Aorta (tissue), 5 donors: ENCODE results near the gene DCBLD2. TPM values are rescaled to one million over a fixed set of nuclear protein-coding genes. Genes with fewer than 3 reads are reported as not detected.

ENCODE experiments used
- ATAC-seq: fragments of 200-7000 bp; cut with Tn5 transposase; one replicate; pipeline ENCODE4 v1.9.1; 2022; ENCODE audit warnings: moderate library complexity; ENCODE audit not compliant: low FRiP score
- DNase-seq, 2 donors: peaks; one replicate each; pipeline ENCODE4 v3.0.0-alpha.2; 2020
- H3K27ac ChIP-seq, 2 donors: one replicate each; pipeline ENCODE4 v1.5.1; 2013; ENCODE audit warnings: low read length in 2 of 2, mild to moderate bottlenecking in 2 of 2, moderate library complexity in 2 of 2, control low read depth in 1 of 2, inconsistent platforms in 1 of 2, low read depth in 1 of 2
- H3K27me3 ChIP-seq, 2 donors: one replicate each; pipeline ENCODE4 v1.6.1; 2013; ENCODE audit warnings: control low read depth in 1 of 2, low read length in 1 of 2, mild to moderate bottlenecking in 1 of 2, moderate library complexity in 1 of 2; ENCODE audit not compliant: insufficient read depth in 2 of 2, control insufficient read depth in 1 of 2
- H3K36me3 ChIP-seq, 2 donors: one replicate each; pipeline ENCODE4 v1.6.1; 2013; ENCODE audit warnings: control low read depth in 1 of 2, low read length in 1 of 2, mild to moderate bottlenecking in 1 of 2; ENCODE audit not compliant: insufficient read depth in 2 of 2, control insufficient read depth in 1 of 2
- H3K4me1 ChIP-seq, 2 donors: one replicate each; pipeline ENCODE4 v1.6.1; 2013; ENCODE audit warnings: low read length in 2 of 2, control low read depth in 1 of 2, mild to moderate bottlenecking in 1 of 2, moderate library complexity in 1 of 2; ENCODE audit not compliant: insufficient read depth in 2 of 2, control insufficient read depth in 1 of 2
- H3K4me3 ChIP-seq, 2 donors: one replicate each; pipeline ENCODE4 v1.5.1; 2013; ENCODE audit warnings: low read length in 2 of 2, control low read depth in 1 of 2, mild to moderate bottlenecking in 1 of 2
- H3K9me3 ChIP-seq: one replicate; pipeline ENCODE4 v1.6.1; 2013; ENCODE audit warnings: mild to moderate bottlenecking, low read length; ENCODE audit not compliant: control insufficient read depth
- WGBS, 2 donors: extraction: QIAGEN DNeasy Blood & Tissue Kit; methylation state at CpG; one replicate each; pipeline ENCODE4 v1.1.7; 2013; 5-methylcytosine and 5-hydroxymethylcytosine counted together
- intact Hi-C, 2 donors: fragments of 100-400 bp; cut with DNase I; formaldehyde crosslinking; loops; one replicate each; pipeline versions ENCODE4 v1.14.2 to v1.15.0; 2022
- polyA plus RNA-seq, 2 donors: library from polyadenylated mRNA; stranded (reverse); fragments of 200-250 nt; gene quantifications; one replicate each; pipeline ENCODE4 v1.2.3, GENCODE V29; 2013
- total RNA-seq, 2 donors: library from RNA; stranded (reverse); fragmentation: NEBNext Ultra II Directional; extraction: Animal tissue kit (Norgen Biotek cat#: 25700); gene quantifications; one replicate each; pipeline ENCODE4 v1.2.1, GENCODE V29; 2021
- donor health status: healthy with polysubstance abuse.
- donor health status: Bipolar disorder and iron deficiency.
- donor health status: DM: no; HTN: no; CAD: no.
- donor health status: DM: no; HTN: no; CAD: no.
- donor health status: DM: yes; HTN: yes; CAD: no.

DCBLD2 gene
- total and polyA plus RNA-seq, 4 donors = 4.4 to 36.3 (median 20.7) TPM

- DNase-seq = no peak
- Histone ChIP-seq H3K4me3 (no peak overlapping the region), H3K27ac (no peak overlapping the region), H3K27me3 (no peaks in the 10 kb centered on the region), H3K4me1 (peaks cover 3 to 10% of the 10 kb centered on the region in 2 donors), H3K36me3 (no peaks in the 10 kb centered on the region), H3K9me3 (no peaks in the 10 kb centered on the region)
- WGBS, 2 donors = 45 to 48% methylated on average over 1 of the region's 1 CpG
- ATAC-seq = no peak
- intact Hi-C loops = loop anchor here in 1 of 2 donors (10.0 kb wide), 1 partner anchor 73 kb away; no protein-coding TSS in a partner anchor
Observed at GRCh38 chr3:98897701-98898100, 3.8 kb downstream of the DCBLD2 start.

- Histone ChIP-seq H3K4me3 (no peak overlapping the region), H3K27ac (no peak overlapping the region), H3K36me3 (no peaks in the 10 kb centered on the region), H3K4me1 (peaks cover 6 to 21% of the 10 kb centered on the region in 2 donors), H3K9me3 (no peaks in the 10 kb centered on the region), H3K27me3 (no peaks in the 10 kb centered on the region)
- intact Hi-C loops = loop anchor here in 1 of 2 donors (10.0 kb wide), 1 partner anchor 70 kb away; no protein-coding TSS in a partner anchor
- ATAC-seq = no peak
- DNase-seq = no peak
- 83 to 85% methylated on average over 8 of the region's 8 CpGs for WGBS, 2 donors
Observed at GRCh38 chr3:98894791-98895576, 6.5 kb downstream of the DCBLD2 start.

- intact Hi-C loops = loop anchor here in 1 of 2 donors (10.0 kb wide), 1 partner anchor 69 kb away; no protein-coding TSS in a partner anchor
- no peak for DNase-seq
- Histone ChIP-seq H3K9me3 (no peaks in the 10 kb centered on the region), H3K4me1 (peaks cover 6 to 17% of the 10 kb centered on the region in 2 donors), H3K27ac (no peak overlapping the region), H3K27me3 (no peaks in the 10 kb centered on the region), H3K36me3 (no peaks in the 10 kb centered on the region), H3K4me3 (no peak overlapping the region)
- 46 to 48% methylated on average over 3 of the region's 3 CpGs for WGBS, 2 donors
- peak; percentile 51 for ATAC-seq
Observed at GRCh38 chr3:98893740-98894139, 7.8 kb downstream of the DCBLD2 start.

- WGBS, 2 donors = 90 to 96% methylated on average over 3 of the region's 3 CpGs
- Histone ChIP-seq H3K27ac (no peak overlapping the region), H3K9me3 (no peaks in the 10 kb centered on the region), H3K27me3 (no peaks in the 10 kb centered on the region), H3K36me3 (no peaks in the 10 kb centered on the region), H3K4me3 (no peak overlapping the region), H3K4me1 (peaks cover 6 to 17% of the 10 kb centered on the region in 2 donors)
- DNase-seq = no peak
- intact Hi-C loops = loop anchor here in 1 of 2 donors (10.0 kb wide), 1 partner anchor 67 kb away; no protein-coding TSS in a partner anchor
- no peak for ATAC-seq
Observed at GRCh38 chr3:98892263-98892662, 9.2 kb downstream of the DCBLD2 start.

GRCh38 chr3:98890965-98891910, 10.3 kb downstream of the DCBLD2 start:
- WGBS, 2 donors = 50 to 55% methylated on average over 3 of the region's 3 CpGs
- Histone ChIP-seq H3K36me3 (no peaks in the 10 kb centered on the region), H3K27me3 (no peaks in the 10 kb centered on the region), H3K27ac (no peak overlapping the region), H3K4me3 (no peak overlapping the region), H3K9me3 (no peaks in the 10 kb centered on the region), H3K4me1 (peaks cover 6 to 17% of the 10 kb centered on the region in 2 donors)
- DNase-seq (no peak), ATAC-seq (no peak)
- intact Hi-C loops = loop anchor here in 1 of 2 donors (10.0 kb wide), 1 partner anchor 66 kb away; no protein-coding TSS in a partner anchor

- DNase-seq (no peak), ATAC-seq (no peak)
- H3K27me3 ChIP-seq = no peaks in the 10 kb centered on the region
- intact Hi-C loops = loop anchor here in 1 of 2 donors (10.0 kb wide), 1 partner anchor 66 kb away; no protein-coding TSS in a partner anchor
- no peak overlapping the region for H3K4me3 ChIP-seq
- H3K27ac ChIP-seq = no peak overlapping the region
- no peaks in the 10 kb centered on the region for H3K9me3 ChIP-seq
- 87 to 89% methylated on average over 1 of the region's 1 CpG for WGBS, 2 donors
- H3K4me1 ChIP-seq = peaks cover 6 to 20% of the 10 kb centered on the region in 2 donors
- H3K36me3 ChIP-seq = no peaks in the 10 kb centered on the region
Observed at GRCh38 chr3:98890181-98890835, 11.2 kb downstream of the DCBLD2 start.

GRCh38 chr3:98887684-98888083, 13.8 kb downstream of the DCBLD2 start:
- ATAC-seq (no peak), DNase-seq (no peak)
- WGBS, 2 donors = 97 to 98% methylated on average over 1 of the region's 1 CpG
- intact Hi-C loops = no loop called here
- Histone ChIP-seq H3K36me3 (no peaks in the 10 kb centered on the region), H3K4me3 (no peak overlapping the region), H3K27ac (no peak overlapping the region), H3K4me1 (peaks cover 3 to 17% of the 10 kb centered on the region in 2 donors), H3K9me3 (no peaks in the 10 kb centered on the region), H3K27me3 (no peaks in the 10 kb centered on the region)

- intact Hi-C loops = no loop called here
- ATAC-seq = no peak
- H3K27ac ChIP-seq = no peak overlapping the region
- H3K27me3 ChIP-seq = no peaks in the 10 kb centered on the region
- no peak for DNase-seq
- peaks cover 3 to 12% of the 10 kb centered on the region in 2 donors for H3K4me1 ChIP-seq
- no peaks in the 10 kb centered on the region for H3K36me3 ChIP-seq
- H3K9me3 ChIP-seq = no peaks in the 10 kb centered on the region
- no peak overlapping the region for H3K4me3 ChIP-seq
- 59 to 66% methylated on average over 2 of the region's 2 CpGs for WGBS, 2 donors
Observed at GRCh38 chr3:98886525-98886924, 15.0 kb downstream of the DCBLD2 start.
